GM18498 (cell line): ENCODE data around the gene P4HA3.

ENCODE experiments used
- ATAC-seq: cut with Tn5 transposase; IDR thresholded peaks from one replicate; pipeline ENCODE4 v1.9.1; 2021; ENCODE audit warnings: mild to moderate bottlenecking, moderate library complexity; ENCODE audit not compliant: unreplicated experiment

Gene P4HA3

DNA sequence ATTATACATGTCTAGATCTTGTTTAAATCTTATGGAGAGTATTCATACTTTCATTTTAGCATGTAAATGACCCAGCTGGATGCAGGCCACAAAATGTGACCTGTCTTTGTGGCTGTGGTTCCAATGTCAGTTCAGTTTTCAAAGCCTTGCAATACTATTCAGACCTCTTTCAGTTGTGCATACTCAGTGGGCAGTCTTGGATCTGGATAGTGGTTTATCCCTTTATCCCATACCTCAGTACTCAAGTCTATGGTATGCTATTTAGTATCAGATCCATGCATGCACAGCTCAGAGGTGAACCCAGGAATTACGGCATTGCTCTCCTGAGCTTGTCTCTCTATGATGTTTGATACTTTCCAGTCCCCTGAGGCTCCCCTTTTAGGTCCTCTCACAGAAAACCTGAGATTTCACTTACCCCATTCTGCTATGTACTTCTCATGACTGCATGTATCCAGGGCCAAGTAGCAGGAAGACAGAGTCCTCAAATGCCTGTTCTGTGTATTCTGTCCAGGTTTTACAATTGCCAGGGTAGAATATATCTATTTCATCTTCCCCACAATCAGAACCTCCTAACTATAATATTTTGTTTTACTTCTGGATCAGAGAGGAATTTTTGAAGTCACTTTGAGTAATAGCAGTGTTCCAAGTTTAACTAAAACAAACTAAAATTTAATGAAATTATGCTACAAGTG lies 6.9 kb upstream of the P4HA3 start:
- ATAC-seq = no peak

- no peak for ATAC-seq
Measured at GRCh38 chr11:74316772-74317505, 5.5 kb upstream of the P4HA3 start.

- ATAC-seq = no peak
Measured at GRCh38 chr11:74312326-74312725, 886 bp upstream of the P4HA3 start.

DNA sequence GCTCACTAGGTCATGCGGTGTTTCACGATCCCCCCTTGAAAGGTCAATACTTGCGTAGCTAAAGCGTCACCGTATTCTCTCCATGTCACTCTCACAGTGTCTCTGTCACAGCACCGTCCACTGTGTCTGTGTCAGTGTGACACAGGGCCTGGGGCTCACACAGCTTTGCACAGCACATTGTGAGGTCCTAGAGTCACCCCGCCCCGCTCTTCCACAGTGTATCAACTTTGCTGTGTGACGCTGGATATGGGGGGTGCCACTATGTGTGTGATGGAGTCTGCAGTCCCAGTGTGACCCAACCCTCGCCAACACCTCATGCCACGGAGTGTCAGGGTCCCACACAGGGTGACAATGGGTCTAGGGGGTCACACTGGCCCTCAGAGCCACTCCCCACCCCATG lies 583 bp downstream of the P4HA3 start:
- ATAC-seq = no peak

- ATAC-seq = no peak
Measured at GRCh38 chr11:74307434-74307833, 4.0 kb downstream of the P4HA3 start.

DNA sequence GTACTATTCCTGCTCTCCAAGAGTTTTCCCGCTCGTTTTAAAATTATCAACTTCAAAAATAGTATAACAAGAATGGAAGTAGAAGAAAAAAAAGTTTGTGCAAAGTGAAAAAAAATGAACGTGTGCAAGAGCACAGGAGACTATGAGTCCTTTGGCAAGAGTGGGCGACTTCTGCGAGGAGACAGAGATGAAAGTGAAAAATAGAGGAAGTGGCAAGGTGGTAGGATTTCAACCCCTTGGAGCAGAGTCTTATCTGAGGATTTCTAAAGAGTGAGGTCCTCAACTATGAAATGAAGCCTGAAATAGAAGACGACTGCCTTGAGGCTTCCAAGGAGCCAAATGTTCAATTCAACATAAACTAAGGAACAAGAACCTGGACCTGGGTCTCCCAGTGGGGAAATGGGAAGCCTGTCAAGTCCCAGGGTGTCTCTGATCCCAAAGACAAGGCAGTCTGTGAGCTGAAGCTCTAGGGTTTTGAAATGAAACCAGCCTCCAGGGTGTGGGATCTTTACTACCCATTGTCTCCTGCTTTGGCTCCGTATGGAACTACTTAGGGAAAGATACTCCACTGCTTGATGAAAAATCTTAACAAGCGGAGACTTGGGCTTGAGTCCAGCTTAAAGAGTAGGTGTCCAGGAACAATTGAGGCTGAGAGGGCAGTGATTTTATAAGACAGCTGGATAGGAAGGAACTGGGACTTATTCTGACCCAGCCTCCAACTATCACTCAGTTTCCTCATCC lies 4.8 kb downstream of the P4HA3 start:
- no peak for ATAC-seq

GRCh38 chr11:74299015-74299414 lies 12.4 kb downstream of the P4HA3 start:
- ATAC-seq = no peak

DNA sequence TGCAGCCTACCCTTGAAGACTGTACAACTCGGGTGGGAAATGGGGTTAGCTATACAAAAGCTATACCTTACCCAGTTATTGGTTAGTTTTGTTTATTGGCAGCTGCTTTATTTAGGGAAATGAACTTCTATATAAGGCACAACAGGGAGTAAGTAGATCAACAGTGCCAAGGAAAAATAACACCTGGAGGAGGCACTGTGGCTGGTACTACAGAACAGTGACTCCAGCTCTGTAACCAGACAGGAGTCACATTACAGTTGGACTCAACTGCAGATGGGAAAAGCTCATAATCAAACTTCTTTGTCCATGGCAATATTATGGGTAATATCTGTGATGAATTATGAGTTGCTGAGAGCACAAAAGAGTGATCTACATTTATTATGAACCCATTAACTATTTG lies 14.0 kb downstream of the P4HA3 start:
- no peak for ATAC-seq

GRCh38 chr11:74288911-74289310 lies 22.5 kb downstream of the P4HA3 start:
- ATAC-seq = no peak

- ATAC-seq = no peak
Measured at GRCh38 chr11:74288161-74288560, 23.3 kb downstream of the P4HA3 start.

DNA sequence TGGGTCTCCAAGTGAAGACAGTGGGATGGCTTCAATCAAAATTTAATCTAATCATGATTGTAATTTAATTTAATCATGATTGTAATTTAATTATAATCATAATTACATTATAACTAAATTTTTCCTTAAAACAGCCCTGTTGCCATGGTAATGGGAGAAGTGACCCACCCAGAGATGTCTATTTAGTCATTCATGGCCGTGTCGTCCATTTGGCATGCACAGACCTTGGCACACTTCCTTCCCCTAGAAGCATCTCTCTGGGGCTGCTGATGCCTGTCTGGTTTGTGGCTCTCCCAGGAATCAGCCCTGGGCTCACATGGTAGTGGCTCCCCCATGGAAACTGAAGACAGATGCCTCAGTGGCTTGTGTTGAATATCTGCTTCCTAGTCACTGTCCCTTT lies 27.0 kb downstream of the P4HA3 start:
- ATAC-seq = no peak

GRCh38 chr11:74283580-74284180 lies 27.8 kb downstream of the P4HA3 start:
- ATAC-seq = no peak

- ATAC-seq = no peak
Measured at GRCh38 chr11:74282914-74283371, 28.5 kb downstream of the P4HA3 start.

DNA sequence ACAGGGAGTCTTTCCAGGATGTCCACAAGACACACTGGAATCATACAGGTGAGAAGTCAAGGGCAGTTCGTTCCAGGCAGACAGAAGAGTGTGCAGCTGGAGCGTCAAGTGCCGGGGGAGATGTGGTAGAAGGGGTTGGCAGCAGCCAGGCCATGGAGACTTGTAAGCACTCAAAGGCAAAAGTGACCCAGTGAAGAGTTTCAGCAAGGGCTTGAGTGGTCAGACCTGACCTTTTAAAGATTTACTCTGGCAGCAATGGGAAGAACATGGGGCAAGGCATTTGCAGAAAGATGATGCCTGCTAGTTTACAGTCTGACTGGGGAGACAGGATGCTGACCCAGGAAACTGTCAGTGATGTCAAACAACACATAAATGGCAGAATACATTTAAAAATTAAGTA lies 29.0 kb downstream of the P4HA3 start:
- no peak for ATAC-seq

DNA sequence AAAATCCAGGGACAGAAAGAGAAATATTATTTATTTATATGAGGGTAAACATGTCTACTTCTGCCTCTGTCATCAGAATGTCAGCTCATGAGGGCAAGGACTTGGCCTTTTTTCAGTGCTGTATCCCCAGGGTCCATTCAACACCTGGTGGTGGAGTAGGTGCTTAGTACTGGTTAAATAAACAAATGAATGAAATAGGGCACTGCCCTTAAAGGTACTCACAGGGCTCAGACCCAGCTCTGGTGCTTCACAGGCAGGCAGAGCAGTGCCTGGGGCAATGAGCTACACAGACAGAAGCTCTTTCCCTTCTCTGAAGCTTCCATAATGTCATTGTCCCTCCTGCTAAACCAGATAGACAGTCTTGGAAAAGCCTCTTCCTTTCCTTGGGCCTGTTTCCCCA lies 30.9 kb downstream of the P4HA3 start:
- no peak for ATAC-seq

DNA sequence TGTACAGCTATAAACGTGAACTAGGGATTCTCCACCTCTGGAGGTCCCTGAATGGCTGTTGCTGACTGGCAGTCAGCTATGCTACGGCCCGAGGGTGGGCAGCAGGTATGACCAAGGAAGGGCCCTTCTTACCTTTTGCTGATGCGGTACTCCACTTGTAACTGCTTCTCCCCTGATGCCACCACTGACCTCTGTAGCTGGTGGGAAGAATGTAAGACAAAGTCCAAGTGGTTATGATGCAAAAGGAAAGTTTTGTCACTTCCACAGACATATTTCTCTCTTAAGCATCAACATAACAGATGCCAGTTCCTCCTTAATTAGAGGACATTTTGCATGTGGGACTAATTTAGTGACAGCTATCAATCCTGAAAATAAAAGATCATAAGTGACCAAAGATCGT lies 32.2 kb downstream of the P4HA3 start:
- no peak for ATAC-seq

DNA sequence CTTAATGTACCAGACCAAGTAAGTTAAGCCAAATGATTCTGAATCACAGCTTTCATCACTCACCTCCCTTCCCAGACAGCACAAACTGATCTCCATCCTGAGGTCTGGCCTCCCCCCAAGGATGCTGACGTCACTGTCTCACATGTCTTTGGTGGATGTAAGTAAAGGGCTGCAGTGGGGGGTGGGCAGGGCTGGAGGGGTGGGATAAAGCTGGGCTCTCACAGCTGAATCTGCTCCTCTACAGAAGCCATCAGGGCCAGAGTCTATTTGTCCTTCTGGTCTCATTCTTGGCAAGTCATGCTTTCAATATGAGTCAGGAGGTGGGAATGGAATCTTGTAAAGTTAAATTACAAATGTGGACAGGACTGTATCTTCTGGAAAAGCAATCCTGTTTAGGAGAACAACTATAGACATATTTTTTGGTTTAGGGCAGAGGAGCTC lies 32.7 kb downstream of the P4HA3 start:
- no peak for ATAC-seq

DNA sequence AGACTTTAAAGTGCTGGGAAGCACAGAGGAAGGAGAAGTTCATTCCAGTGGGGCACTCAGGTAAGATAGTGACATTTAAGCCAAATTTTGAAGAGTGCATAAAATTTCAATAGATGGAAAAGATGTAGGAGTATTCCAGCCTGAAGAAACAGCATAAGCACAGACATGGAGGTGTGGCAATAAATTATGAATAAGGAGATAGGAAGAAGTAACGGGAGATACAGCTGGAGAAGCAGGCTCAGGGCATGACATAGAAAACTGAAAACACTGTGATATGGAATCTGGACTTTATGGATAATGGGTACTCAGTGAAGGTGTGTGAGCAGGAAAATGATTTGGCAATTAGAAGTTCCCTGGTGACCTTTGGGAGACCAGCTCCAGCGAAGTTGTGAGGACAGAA lies 33.3 kb downstream of the P4HA3 start:
- no peak for ATAC-seq

DNA sequence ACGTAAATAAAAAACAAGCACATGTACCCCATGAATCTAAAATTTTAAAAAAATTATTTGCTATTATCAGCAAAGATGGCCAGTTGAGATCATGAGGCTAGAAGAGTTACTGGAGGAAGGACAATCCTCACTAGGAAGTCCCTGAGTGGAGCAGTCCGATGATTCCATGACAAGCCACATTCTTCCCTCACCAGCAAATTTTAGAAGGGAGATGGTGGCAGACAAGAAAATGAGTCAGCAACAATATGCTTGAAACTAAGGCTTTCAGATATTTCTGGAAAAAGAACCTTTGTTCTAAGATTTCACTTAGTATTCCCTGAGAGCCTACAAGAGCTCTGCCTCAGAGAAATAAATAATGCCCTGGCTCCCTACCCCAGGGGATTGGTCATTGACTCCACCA lies 34.9 kb downstream of the P4HA3 start:
- no peak for ATAC-seq

DNA sequence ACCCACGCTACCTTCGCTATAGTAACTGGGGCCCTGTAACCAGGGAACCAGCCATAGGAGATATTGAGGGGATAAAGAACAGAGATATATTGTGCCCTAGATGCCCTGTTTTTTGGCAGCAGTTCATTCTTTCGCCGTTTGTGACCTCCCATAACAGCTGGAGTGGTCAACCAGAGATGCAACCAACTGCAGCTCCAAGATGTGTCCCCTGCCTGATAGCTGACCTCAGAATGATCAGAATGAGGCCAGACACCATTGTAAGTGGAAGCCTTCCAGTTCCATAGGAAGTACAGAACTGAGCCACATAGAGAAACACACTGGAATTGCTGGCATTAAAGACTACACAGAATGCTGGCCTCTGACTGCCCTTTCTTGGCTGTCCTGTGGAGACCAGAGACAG lies 39.2 kb downstream of the P4HA3 start:
- no peak for ATAC-seq

GRCh38 chr11:74269161-74269811 lies 42.2 kb downstream of the P4HA3 start:
- ATAC-seq = no peak
